ENCODE measurements around the gene ABCA2. TPM values are rescaled to one million over a fixed set of nuclear protein-coding genes. Genes with fewer than 3 reads are reported as not detected.

ABCA2 gene
- total RNA-seq, 1 donor from 2014 or later = 13.6 TPM

- DNase-seq = no peak
Measured at GRCh38 chr9:136962701-136963248, 65.3 kb downstream of the ABCA2 start.

- no peak for DNase-seq
Measured at GRCh38 chr9:136962163-136962562, 65.9 kb downstream of the ABCA2 start.

- DNase-seq = no peak
Measured at GRCh38 chr9:136961279-136962065, 66.6 kb downstream of the ABCA2 start.

- no peak for DNase-seq
Measured at GRCh38 chr9:136960938-136961275, 67.1 kb downstream of the ABCA2 start.

GRCh38 chr9:136960212-136960937 lies 67.7 kb downstream of the ABCA2 start:
- no peak for DNase-seq

GRCh38 chr9:136958898-136959850 lies 68.9 kb downstream of the ABCA2 start:
- no peak for DNase-seq

GRCh38 chr9:136958473-136958872 lies 69.6 kb downstream of the ABCA2 start:
- DNase-seq = no peak

- no peak for DNase-seq
Measured at GRCh38 chr9:136957901-136958300, 70.1 kb downstream of the ABCA2 start.

- no peak for DNase-seq
Measured at GRCh38 chr9:136957461-136957860, 70.6 kb downstream of the ABCA2 start.

Other genes starting within 250 kb of the ABCA2 start
- 31.9 TPM for gene TMEM141, start 236.9 kb downstream of the ABCA2 start, total RNA-seq
- gene CCDC183, start 231.9 kb downstream of the ABCA2 start, total RNA-seq = 0.59 TPM
- 28.0 TPM for gene RABL6, start 220.3 kb downstream of the ABCA2 start, total RNA-seq
- gene AJM1, start 185.8 kb downstream of the ABCA2 start, total RNA-seq = 0.79 TPM
- gene PHPT1, start 178.8 kb downstream of the ABCA2 start, total RNA-seq = 70.4 TPM
- gene MAMDC4, start 175.9 kb downstream of the ABCA2 start, total RNA-seq = 2.5 TPM
- 165 TPM for gene EDF1, start 161.9 kb downstream of the ABCA2 start, total RNA-seq
- gene TRAF2, start 141.7 kb downstream of the ABCA2 start, total RNA-seq = 7.8 TPM
- 38.8 TPM for gene FBXW5, start 83.5 kb downstream of the ABCA2 start, total RNA-seq
- not detected for gene C8G, start 83.0 kb downstream of the ABCA2 start, total RNA-seq
- not detected for gene LCN12, start 76.0 kb downstream of the ABCA2 start, total RNA-seq
- gene PTGDS, start 50.7 kb downstream of the ABCA2 start, total RNA-seq = 15.3 TPM
- 0.20 TPM for gene LCNL1, start 45.2 kb downstream of the ABCA2 start, total RNA-seq
- gene PAXX, start 35.8 kb downstream of the ABCA2 start, total RNA-seq = 13.0 TPM
- gene CLIC3, start 31.7 kb downstream of the ABCA2 start, total RNA-seq = 12.7 TPM
- gene FUT7, start 3.9 kb upstream of the ABCA2 start, total RNA-seq = 0.39 TPM
- gene NPDC1, start 17.9 kb upstream of the ABCA2 start, total RNA-seq = 15.4 TPM
- 8.0 TPM for gene ENTPD2, start 25.8 kb upstream of the ABCA2 start, total RNA-seq
- 5.8 TPM for gene SAPCD2, start 42.3 kb upstream of the ABCA2 start, total RNA-seq
- gene UAP1L1, start 49.3 kb upstream of the ABCA2 start, total RNA-seq = 5.4 TPM
- 39.5 TPM for gene MAN1B1, start 58.7 kb upstream of the ABCA2 start, total RNA-seq
- 32.4 TPM for gene DPP7, start 86.5 kb upstream of the ABCA2 start, total RNA-seq
- 0.89 TPM for gene GRIN1, start 110.9 kb upstream of the ABCA2 start, total RNA-seq
- not detected for gene LRRC26, start 141.8 kb upstream of the ABCA2 start, total RNA-seq
- gene TMEM210, start 143.8 kb upstream of the ABCA2 start, total RNA-seq = not detected
- gene ANAPC2, start 160.3 kb upstream of the ABCA2 start, total RNA-seq = 22.0 TPM
- 24.1 TPM for gene SSNA1, start 160.4 kb upstream of the ABCA2 start, total RNA-seq
- 3.4 TPM for gene TPRN, start 172.5 kb upstream of the ABCA2 start, total RNA-seq
- gene TMEM203, start 177.4 kb upstream of the ABCA2 start, total RNA-seq = 19.5 TPM
- gene NDOR1, start 177.5 kb upstream of the ABCA2 start, total RNA-seq = 3.0 TPM
- gene RNF208, start 194.0 kb upstream of the ABCA2 start, total RNA-seq = 0.20 TPM
- 1.4 TPM for gene CYSRT1, start 196.9 kb upstream of the ABCA2 start, total RNA-seq
- gene RNF224, start 199.3 kb upstream of the ABCA2 start, total RNA-seq = not detected
- gene SLC34A3, start 202.7 kb upstream of the ABCA2 start, total RNA-seq = not detected
- 97.1 TPM for gene TUBB4B, start 213.1 kb upstream of the ABCA2 start, total RNA-seq
- gene STPG3, start 223.0 kb upstream of the ABCA2 start, total RNA-seq = not detected
- gene NELFB, start 227.1 kb upstream of the ABCA2 start, total RNA-seq = 21.3 TPM
- gene TOR4A, start 249.5 kb upstream of the ABCA2 start, total RNA-seq = 1.7 TPM